Suppressor macrophage treated with lipopolysaccharide for 4 hours (primary cell): Measurements from ENCODE around the gene SDS.

Experiments used
- DNase-seq: peaks from one replicate; pipeline ENCODE4 v3.0.0-alpha.2; 2020

The SDS gene

DNA sequence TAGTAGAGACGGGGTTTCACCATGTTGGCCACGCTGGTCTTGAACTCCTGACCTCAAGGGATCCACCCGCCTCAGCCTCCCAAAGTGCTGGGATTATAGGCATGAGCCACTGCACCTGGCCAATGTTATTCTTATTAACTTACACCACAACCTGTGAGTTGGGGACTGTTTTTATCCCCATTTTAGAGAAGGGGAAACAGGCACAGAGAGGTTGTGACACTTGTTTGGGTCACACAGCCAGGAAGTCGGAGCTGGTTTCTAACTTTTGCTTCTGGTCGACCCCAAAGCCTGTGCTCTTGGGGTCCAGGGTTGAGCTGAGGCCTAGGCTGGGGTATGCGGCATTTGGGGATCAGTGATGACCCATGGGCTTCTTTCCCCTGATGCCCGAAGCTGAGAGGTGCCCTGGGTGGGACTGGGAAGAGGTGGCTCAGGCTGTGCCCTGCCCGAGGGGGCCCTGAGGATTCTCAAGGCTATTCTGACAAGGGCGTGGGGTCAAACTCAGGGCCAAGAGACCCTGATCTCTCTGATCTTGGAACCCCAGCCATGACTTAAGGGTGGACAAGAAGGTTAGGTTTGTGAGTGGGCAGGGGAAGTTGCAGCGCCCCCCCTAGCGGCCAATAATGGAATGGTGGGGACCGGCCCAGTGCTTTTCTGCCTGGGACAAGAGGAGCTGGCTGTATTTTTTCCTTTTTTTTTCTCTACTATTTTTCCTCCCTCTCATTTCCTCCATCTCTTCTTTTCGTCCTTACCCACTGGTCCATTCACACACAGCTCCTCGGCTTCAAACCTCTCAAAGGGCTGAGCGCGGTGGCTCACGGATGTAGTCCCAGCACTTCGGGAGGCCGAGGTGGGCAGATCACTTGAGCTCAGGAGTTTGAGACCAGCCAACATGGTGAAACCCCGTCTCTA, 21.5 kb upstream of the SDS start:
- peak; percentile 79 for DNase-seq

DNA sequence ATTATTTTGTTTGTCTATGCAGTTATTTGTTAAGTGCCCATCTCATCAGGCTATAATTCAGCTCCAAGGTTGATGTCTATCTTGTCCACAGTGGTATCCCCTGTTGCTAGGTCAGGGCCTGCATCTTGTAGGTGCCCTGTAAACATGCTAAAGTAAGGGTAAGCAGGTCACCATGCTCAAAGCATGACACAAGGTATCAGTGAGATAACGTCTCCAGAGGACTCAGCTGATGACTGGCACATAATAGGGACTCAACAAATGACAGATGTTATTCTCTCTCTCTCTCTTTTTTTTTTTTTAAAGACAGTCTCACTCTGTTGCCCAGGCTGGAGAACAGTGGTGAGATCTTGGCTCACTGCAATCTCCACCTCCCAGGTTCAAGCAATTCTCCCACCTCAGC, 20.8 kb upstream of the SDS start:
- no peak for DNase-seq

DNA sequence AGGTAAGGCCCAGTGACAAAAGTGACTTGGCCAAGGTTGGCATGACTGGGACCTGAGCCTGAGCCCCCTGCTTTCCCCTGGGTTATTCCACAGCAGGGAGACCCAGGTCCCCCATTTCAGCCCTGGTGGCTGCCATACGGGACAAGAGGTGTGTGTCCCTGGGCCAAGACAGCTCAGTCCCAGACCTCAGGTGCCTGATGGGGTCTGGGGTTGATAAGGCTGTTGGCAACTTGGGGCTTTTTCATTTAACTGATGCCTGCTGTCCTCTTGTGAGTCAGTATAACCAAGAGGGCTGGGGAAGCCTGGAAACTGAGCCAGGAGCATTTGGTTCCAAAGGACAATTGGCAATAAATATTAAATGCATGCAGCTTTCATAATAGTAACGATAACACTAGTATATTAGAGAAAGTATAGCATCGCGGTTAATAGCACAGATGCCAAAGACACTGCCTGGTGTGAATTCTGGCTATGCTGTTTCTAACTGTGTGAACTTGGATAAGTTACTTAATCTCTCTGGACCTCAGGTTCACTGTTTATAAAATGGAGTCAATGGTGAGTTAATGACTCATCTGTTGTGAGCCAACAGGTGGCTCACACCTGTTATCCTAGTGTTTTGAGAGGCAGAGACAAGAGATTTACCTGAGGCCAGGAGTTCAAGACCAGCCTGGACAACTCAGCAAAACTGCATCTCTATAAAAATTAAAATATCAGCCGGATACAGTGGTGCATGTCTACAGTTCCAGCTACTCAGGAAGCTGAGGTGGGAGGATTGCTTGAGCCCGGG, 19.4 kb upstream of the SDS start:
- no peak for DNase-seq

DNA sequence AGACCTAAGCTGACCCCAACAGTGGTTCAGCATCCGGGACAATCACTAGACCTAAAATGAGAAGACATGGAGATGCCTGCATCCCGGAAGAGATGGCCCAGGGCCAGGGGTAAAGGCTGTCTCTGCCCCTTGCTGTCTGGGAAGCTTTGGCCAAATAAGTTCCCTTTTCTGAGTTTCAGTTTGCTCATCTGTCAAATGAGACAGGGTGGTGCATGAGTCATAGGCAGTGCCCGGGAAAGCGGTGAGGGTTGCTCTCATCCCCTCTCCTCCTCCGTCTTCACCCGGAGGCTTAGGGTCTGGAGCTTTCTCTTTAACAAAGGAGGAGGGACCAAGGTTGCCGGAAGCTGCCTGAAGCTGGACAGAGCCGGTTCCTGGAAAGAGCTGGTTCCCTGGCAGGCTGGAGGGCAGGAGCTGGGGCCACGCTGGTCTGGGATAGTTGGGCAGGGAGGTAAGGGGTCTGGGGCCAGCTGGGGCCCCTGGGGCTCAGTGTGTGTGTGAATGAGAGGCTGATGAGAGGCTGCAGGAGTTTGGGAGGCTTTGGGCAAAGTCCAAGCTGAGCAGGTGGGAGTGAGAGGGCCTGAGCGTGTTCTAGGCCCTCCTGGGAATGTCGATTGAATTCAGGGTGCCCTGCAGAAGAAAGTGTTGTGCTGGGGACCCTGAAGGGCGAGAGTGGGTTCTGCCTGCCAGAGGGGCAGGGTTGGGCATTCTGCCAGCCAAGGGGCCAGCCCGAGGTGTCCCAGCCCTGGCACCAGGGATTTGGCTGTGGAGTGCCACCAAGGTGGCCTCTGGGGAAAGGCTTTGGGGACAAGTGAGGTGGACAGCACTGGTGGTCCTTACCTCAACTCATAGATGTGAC, 18.6 kb upstream of the SDS start, which contains the start of gene SDSL:
SDSL (plus strand) TSS at position 351 of the 856 bp plus-strand sequence. CDS start 5,603 bp downstream, outside the sequence.
- DNase-seq: peak; percentile 98

DNA sequence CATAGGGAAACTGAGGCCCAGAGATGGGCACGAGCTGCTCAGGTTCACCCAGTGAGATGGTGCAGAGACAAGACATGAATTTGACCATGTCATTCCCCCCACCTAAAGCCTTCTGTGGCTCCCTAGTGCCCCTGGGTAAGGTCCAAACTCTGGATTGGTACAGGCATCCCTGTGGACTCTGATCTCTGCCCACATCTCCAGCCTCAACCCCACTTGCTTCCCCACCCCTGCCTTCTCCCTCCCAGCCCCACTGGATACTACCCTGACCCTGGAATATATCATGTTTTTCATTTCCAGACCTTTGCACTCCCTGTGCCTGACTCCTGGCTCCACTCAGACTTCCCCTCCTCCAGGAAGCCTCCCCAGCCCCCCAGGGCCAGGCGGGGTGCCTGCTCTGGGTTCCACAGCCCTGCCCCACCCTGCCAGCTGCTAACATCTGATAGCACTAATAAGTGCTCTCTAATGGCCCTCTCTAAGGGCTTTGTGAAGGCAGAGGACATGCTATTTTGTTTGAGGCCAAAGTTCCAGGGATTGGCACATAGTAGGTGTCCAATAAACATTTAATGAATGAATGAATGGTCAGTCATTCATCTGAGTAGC, 17.4 kb upstream of the SDS start:
- DNase-seq: no peak

DNA sequence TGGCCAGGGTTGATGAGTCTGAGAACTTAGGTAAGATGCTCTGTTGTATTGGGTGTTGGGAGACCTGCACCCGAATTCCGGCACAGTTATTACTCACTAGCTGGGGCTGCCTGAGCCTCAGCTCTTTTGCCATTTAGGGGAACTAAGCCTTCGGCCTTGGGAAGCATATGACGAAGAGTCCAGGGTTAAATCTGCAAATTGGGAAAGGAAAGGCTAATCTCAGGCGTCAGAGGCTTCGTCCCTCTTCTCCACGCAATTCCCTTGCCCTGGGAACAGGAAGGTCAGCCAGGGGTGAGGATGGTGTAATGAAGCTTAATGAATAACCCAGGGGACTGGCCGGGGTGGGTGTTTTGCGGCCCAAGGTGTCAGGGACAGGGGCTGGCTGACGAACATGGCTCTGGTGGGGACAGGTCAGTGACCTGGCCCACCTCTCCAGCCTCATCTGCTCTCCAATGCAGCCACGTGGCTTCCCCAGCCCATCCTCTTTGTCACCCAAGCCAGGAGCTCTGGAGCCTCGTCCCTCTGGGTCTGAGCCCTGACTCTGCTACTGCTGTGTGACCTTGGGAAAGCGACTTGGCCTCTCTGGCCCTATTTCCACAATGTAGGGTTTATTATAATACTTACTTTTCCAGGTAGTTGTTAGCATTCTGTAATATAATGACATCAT, 14.7 kb upstream of the SDS start:
- peak; percentile 97 for DNase-seq

DNA sequence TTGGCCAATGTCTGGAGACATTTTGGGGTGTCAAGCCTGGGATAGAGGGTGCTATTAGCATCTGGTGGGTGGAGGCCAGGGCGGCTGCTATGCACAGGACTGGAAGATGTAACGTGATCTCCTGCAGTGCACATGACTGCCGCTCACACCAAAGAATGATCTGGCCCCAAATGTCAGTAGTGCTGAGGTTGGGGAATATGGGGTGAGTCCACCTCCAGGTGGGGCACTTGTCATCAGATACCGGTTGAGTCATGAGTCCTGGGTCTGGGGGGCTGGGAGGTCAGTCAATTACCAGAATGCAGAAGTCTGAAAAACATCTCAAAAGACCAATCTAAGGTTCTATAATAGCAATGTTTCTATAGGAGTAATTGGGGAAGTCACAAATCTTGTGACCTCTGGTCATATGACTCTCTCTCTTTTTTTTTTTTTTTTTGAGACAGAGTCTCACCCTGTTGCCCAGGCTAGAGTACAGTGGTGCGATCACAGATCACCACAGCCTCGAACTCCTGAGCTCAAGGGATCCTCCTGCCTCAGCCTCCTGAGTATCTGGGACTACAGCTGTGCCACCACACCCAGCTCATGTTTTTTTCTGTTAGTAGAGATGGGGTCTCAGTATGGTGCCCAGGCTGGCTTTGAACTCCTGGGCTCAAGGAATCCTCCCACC, 12.5 kb upstream of the SDS start:
- DNase-seq: peak; percentile 95

DNA sequence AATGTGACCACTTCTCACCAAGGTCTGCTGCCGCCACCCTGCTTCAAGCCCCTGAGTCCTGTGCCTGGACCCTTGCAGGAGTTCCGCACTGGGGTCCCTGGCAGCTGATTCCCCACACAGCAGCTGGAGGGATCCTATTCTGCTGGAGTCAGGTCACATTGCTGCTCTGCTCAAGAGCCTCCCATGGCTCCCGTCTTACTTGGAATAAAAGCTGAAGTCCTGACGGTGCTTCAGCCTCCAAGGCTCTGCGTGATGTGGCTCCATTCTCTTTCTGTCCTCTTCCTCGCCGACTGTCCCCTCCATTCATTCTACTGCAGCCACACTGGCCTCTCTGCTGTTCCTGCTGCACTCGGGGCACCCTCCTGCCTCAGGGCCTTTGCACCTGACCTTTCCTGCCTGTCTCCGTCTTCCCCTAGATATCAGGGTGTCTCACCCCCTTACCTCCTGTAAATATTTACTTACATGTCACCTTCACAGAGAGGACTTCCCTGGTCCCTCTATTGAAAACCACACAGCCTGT, 10.9 kb upstream of the SDS start:
- DNase-seq: no peak

DNA sequence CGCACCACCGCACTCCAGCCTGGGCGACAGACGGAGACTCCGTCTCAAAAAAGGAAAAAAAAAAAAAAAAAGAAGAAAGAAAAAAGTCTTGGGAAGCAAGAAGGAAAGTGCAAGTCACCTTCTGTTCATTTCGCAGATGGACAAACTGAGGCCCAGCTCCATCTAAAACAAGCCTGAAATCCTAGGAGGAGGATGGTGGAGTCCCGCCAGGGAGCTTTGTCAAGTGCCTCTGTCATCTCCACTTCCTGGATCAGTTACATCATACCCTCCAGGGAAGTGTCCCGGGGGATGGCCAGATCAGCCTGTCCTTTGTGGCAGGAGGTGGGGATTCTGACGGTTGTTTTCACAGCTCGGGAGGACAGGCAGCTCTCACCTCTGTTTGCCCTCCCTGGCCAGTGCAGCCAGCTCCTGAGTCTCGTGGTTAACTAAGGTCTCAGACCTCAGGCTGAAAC, 9.8 kb upstream of the SDS start:
- peak; percentile 79 for DNase-seq

DNA sequence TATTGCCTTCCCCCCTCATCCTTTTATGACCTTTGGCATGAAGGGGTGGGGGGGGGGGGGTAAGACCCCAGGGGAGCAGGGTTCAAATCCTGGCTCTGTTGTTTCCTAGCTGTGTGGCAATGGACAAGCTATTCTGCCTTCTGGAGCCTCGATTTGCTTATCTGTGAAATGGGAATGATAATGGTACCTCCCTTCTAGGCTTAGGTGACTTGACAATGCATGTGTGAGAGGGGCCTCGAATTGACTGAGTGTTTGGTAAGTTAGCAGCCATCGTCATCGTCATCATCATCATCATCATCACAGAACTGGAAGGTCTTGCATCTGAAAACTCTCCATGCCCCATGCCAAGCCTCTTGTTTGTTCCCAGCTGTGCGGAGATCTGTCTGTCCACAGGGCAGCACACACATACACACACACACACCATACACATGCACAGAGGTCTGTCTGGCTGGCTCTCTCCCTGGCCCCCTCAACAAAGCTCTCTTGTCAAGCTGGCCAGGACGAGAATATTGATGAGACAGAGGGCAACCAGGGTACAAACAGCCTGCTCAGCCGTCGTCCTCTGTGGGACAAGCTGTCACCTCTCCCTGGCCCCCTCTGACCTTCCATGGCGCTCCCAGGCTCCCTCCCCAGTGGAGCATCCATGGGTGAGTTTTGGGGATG, 5.9 kb upstream of the SDS start:
- DNase-seq: no peak

DNA sequence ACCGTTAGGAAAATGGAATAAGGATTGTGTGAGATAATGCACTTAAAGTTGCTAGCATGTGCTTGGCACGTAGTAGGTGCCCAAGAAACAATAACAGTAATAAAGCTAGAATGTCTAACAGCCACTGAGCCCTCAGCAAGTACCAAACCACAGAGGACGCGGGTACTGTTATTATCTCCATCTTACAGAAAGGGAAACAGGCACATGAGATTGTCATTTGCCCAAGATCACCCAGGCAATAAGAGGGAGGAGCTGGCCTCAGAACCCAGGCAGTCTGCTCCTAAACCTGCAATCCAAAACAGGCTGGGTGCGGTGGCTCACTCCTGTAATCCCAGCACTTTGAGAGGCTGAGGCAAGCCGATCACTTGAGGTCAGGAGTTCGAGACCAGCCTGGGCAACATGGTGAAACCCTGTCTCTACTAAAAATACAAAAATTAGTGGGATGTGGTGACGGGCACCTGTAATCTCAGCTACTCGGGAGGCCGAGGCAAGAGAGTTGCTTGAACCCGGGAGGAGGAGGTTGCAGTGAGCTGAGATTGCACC, 5.1 kb upstream of the SDS start:
- no peak for DNase-seq

DNA sequence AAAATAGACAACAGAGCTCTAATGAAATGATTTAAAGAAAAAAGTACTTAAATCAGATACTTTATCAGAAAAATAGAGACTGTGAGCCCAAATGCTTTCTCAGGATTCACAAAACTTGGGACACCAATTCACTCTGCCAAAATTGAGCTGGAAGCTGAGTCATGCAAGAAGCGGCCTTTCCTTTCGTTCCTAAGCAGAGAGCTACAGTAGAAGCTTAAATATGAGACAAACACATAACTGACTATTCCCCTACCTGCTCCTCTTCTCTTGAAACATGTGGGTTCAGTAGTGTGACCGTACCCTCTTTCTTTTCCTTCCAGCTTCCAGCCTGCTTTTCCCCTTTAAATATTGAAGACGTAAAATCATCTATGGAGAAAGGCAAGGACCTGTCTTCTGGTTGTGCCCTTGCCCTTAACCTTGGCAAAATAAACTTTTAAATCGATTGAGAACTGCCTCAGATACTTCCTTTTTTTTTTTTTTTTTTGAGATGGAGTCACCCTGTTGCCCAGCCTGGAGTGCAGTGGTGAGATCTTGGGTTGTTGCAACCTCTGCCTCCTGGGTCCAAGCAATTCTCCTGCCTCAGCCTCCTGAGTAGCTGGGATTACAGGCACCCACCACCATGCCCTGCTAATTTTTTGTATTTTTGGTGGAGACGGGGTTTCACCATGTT, 4.4 kb upstream of the SDS start:
- DNase-seq: peak; percentile 60

DNA sequence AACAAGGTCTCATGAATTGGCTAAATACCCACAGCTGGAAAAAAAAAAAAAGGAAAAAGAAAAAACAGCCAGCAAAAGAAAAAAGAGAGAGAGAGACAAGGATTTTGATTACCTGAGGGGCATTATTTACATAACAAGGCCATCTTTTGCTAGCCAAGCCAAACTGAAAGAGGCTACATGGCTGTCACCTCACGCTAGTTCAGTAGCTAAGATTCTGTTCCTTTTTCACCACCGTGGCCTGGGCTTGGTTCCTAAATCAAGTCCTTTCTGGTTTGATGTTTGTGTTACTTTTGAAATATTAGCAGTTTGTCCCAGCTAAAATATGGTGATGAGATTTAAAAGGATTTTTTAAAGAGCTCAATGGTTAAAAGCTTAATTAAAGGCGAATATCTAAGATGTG, 2.0 kb upstream of the SDS start:
- DNase-seq: peak; percentile 73

DNA sequence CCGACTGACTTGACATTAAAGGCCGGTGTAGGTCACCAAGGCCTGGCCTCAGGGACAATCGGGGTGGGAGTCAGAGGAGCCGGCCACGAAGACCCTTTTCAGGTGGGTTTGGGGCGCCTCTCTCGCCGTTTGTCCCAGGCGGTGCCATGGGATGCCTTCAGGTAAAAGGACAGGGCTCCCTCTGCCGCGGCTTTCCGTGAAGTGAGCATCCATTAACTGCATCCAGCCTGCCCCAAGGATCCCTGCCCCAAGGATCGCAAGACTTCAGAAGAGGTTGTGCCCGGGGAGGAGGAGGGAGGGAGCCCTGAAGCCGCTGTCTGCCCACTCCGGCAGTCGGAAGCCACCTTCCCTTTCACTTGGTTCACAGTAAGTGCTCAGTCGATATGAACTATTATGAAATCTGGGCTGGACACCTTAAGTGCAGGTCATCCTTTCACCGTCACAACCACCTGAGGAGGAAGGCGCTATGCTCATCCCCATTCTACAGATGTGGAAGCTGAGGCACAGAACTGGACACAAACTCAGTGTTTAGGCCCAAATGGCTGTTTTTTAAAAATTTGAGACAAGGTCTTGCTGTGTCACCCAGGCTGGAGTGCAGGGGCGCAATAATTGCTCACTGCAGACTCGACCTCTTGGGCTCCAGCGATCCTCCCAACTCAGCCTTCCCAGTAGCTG, 964 bp downstream of the SDS start:
- no peak for DNase-seq

DNA sequence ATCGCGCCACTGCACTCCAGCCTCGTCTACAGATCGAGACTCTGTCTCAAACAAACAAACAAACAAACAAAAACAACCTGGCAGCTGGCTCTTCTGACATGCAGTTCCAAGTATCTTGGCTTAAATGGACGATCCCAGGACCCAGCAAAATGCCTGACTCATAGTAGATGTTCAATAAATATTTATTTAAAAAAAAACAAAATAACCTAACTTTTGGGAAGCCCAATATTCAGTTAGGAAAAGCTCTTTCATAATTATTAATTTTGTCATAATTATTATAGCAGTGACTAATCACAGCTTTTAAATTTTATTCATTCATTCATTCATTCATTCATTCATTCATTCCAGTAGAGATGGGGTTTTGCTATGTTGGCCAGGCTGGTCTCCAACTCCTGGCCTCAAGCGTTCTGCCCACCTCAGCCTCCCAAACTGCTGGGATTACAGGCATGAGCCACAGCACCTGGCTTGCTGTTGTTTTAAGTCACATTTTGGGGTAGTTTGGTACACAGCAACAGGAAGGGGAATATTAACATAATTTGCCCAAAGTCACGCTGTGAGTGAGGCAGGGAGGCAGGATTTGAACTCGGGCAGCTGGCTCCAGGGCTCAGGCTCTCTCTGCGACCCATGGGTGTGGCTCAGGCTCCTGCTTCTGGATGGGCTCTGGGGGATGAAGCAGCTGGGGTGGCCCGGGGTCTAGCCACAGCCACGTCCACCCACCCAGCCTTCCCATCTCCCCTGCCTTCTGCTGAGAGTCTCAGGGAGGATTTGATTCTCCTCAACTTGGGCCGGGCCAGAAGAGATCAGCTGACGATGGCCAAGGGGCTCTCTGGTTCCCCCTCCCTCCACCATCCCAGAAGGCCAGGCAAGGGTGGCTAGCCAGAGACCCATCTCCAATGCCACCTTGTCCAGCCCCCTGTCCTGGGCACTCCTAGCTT, 2.4 kb downstream of the SDS start:
- no peak for DNase-seq

DNA sequence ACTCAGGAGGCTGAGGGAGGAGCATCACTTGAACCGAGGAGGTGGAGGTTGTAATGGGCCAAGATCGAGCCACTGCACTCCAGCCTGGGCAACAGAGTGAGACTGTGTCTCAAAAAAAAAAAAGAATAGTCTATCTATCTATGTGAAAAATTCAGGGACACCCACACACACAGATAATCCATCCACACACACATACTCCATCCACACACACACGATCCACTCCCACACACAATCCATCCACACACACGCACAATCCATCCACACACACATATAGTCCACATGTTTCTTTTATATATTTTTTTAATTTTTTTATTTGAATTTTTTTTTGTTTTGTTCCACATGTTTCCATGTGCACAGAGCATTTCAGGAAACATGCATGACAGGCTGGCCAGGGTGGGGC, 3.3 kb downstream of the SDS start:
- DNase-seq: no peak

DNA sequence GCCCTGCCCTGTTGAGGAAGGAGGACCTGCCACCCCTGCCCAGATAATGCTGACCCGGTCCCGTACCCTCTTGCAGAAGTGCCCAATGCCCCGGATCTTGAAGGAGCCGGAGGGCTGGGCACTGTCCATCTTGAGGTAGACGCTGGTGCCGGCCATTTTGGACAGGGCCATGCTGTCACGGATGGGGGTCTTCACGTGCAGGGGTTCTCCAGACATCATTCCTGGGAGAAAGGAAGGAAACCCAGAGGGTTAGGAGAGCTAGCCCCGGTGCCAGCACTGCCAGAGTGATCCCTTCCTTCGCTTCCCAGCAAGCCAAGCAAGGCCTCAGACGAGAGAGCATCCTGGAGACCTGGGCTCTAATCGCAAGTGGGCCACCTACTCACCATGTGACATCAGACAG, 4.2 kb downstream of the SDS start:
- DNase-seq: no peak
